LNCaP clone FGC (cell line): ENCODE measurements around the gene BCAS4.

Experiments used
- DNase-seq: peaks from one replicate; pipeline ENCODE4 v3.0.0-alpha.2; 2011; ENCODE audit warnings: low read depth
- H3K4me3 ChIP-seq: 2 replicates; pipeline ENCODE4 v1.5.1; 2011; ENCODE audit warnings: mild to moderate bottlenecking, low read depth, low read length, control low read depth
- TF ChIP-seq, protein P1 (sequence below): IDR thresholded peaks from 2 replicates; pipeline ENCODE4 v1.5.1; 2012; ENCODE audit warnings: mild to moderate bottlenecking; ENCODE audit not compliant: control insufficient read depth, insufficient read depth; ENCODE audit errors: extremely low read depth

BCAS4 gene

DNA sequence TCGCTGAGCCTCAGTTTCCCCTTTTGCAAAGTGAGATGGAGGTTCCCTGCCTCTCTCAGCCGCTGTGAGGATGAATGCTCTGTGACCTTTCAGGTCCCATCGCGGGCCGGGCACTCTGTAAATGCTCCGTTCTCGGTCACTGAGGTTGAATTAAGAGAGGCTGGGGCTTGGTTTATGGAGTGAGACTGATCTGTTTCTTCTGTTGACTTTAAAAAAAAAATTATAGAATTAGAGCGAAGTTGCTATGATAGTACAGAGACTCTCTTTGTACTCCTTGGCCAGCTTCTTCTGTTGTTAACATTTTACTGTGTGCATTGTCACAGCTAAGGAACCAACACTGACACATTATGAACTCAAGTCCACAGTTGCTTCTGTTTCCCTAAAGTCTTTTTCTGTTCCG lies 72.0 kb downstream of the BCAS4 start:
- no peak for DNase-seq
- TF ChIP-seq, protein P1, sequence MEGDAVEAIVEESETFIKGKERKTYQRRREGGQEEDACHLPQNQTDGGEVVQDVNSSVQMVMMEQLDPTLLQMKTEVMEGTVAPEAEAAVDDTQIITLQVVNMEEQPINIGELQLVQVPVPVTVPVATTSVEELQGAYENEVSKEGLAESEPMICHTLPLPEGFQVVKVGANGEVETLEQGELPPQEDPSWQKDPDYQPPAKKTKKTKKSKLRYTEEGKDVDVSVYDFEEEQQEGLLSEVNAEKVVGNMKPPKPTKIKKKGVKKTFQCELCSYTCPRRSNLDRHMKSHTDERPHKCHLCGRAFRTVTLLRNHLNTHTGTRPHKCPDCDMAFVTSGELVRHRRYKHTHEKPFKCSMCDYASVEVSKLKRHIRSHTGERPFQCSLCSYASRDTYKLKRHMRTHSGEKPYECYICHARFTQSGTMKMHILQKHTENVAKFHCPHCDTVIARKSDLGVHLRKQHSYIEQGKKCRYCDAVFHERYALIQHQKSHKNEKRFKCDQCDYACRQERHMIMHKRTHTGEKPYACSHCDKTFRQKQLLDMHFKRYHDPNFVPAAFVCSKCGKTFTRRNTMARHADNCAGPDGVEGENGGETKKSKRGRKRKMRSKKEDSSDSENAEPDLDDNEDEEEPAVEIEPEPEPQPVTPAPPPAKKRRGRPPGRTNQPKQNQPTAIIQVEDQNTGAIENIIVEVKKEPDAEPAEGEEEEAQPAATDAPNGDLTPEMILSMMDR, result no peak

DNA sequence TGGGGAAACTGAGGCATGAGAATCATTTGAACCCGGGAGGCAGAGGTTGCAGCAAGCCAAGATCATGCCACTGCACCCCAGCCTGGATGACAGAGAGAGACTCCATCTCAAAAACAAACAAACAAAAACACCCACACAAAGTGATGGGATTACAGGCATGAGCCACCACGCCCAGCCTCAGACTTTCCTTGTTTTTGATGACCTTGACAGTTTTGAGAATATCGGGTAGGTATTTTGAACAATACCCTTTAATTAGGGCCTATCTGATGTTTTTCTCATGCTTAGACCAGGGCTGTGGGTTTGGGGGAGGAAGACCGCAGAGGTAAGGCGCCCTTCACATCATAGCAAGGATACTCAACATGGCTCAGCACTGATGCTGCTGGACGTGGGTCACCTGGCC lies 72.9 kb downstream of the BCAS4 start:
- no peak overlapping the region for H3K4me3 ChIP-seq
- TF ChIP-seq, protein P1, result no peak
- DNase-seq, result no peak

More for the DNA sequence above, 72.0 kb downstream of the BCAS4 start:
- H3K4me3 ChIP-seq, result no peak overlapping the region

- TF ChIP-seq, protein P1, result no peak
- no peak for DNase-seq
- no peak overlapping the region for H3K4me3 ChIP-seq
These were observed 73.9 kb downstream of the BCAS4 start for GRCh38 chr20:50868509-50869495.

GRCh38 chr20:50870561-50871161 lies 75.8 kb downstream of the BCAS4 start:
- TF ChIP-seq, protein P1, result no peak
- no peak overlapping the region for H3K4me3 ChIP-seq
- DNase-seq, result no peak

DNA sequence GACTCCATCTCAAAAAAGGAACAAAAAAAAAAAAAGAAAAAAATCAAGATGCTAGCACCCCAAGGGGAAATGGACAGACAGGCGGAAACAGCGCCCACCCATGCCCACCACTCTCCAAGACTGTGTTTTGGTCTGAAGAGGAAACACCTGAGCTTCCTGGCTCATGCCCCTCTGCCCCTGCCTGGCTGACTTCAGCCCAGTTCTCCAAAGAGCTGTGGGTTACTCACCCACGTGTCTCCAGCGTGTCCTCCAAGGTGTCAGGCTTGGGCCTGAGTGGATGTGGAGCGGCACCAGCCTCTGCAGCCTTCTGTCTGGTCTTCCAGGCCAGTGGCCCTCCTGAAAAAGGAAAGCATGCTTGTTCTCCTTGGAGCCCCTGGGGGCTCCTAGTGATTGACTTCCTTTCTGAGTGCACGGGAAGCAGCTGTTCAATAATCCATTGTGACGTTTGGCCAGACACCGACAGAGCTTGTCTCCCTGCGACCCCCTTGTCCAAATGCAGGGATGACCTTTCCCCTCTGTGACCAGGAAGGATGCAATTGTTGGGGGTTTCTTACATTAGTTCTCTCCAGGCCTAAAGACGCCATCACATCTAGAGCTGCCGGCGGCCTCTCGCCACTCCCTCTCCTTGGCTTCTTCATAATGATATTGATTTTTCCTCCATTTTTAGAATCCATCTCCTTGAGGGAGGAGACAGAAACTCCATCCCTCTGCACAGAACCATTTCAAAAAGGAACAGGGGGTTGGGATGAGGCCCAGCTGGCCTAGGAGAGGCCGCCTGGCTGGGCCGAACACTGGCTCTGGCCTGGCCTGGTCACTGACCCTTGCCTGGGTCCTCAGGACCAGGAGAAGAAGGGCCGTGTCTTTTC lies 77.9 kb downstream of the BCAS4 start:
- no peak for DNase-seq
- TF ChIP-seq, protein P1, result no peak
- H3K4me3 ChIP-seq, result no peak overlapping the region

GRCh38 chr20:50873585-50873984 lies 78.7 kb downstream of the BCAS4 start:
- TF ChIP-seq, protein P1, result no peak
- no peak for DNase-seq
- no peak overlapping the region for H3K4me3 ChIP-seq
